HFFc6 (cell line): ENCODE data around the gene GAL3ST3. TPM values are rescaled to one million over a fixed set of nuclear protein-coding genes. Genes with fewer than 3 reads are reported as not detected.
"Not testable (repeated sequence)": the region's sequence is repeated elsewhere in the genome, so short reads cannot be mapped to it uniquely, and the experiment has no call there.

Experiments
- DNase-seq: peaks from one replicate; pipeline ENCODE4 v3.0.0-alpha.2; 2018
- H3K27ac Mint-ChIP-seq: 2 replicates; pipeline ENCODE4 v1.8.0; 2020; ENCODE audit warnings: mild to moderate bottlenecking, mixed read lengths
- H3K27me3 Mint-ChIP-seq: 2 replicates; pipeline ENCODE4 v1.8.0; 2021; ENCODE audit warnings: mild to moderate bottlenecking, moderate library complexity, mixed read lengths; ENCODE audit not compliant: insufficient read depth
- H3K36me3 Mint-ChIP-seq: 2 replicates; pipeline ENCODE4 v1.8.0; 2021; ENCODE audit warnings: low read depth, mixed read lengths
- H3K4me1 Mint-ChIP-seq: 2 replicates; pipeline ENCODE4 v1.8.0; 2020; ENCODE audit warnings: low read depth, mixed read lengths
- H3K4me3 Mint-ChIP-seq: 2 replicates; pipeline ENCODE4 v1.8.0; 2020; ENCODE audit warnings: mild to moderate bottlenecking, moderate library complexity, mixed read lengths
- H3K9me3 Mint-ChIP-seq: 2 replicates; pipeline ENCODE4 v1.8.0; 2020; ENCODE audit warnings: mild to moderate bottlenecking, mixed read lengths
- CTCF ChIP-seq: fragments of 200-600 bp; sonication (generic); IDR thresholded peaks from 2 replicates; pipeline ENCODE4 v1.5.0; 2021; ENCODE audit warnings: antibody characterized with exemption, mild to moderate bottlenecking
- total RNA-seq, 6 experiments: library from RNA; stranded (reverse); fragmentation: NEBNext Ultra II Directional; extraction: Animal tissue kit (Norgen Biotek cat#: 25700); gene quantifications; 2 replicates in 1 of 6; 3 replicates in 5 of 6; pipeline ENCODE4 v1.2.3, GENCODE V29; 2021

GAL3ST3 gene
- total RNA-seq, 6 experiments from 2014 or later, result 0.14 TPM; not detected in 5

GRCh38 chr11:66026017-66026529 lies 22.9 kb downstream of the GAL3ST3 start, which contains the start of gene CATSPER1:
CATSPER1 (minus strand) TSS chr11:66026479; CDS start chr11:66026379, 100 bp downstream.
- no peak for TF ChIP-seq CTCF
- no peaks in the 10 kb centered on the region for H3K36me3 Mint-ChIP-seq
- H3K27ac Mint-ChIP-seq, result no peak within 1 kb of the TSS
- DNase-seq, result no peak
- no peaks in the 10 kb centered on the region; the same call in 1 of the 2 replicates for H3K27me3 Mint-ChIP-seq
- no peaks in the 10 kb centered on the region for H3K9me3 Mint-ChIP-seq
- H3K4me1 Mint-ChIP-seq, result peaks cover 15% of the 10 kb centered on the region
- no peak within 1 kb of the TSS for H3K4me3 Mint-ChIP-seq

- H3K4me3 Mint-ChIP-seq, H3K27me3 Mint-ChIP-seq, H3K27ac Mint-ChIP-seq, H3K36me3 Mint-ChIP-seq, DNase-seq, H3K9me3 Mint-ChIP-seq: not testable (repeated sequence)
- peaks cover 27% of the 10 kb centered on the region for H3K4me1 Mint-ChIP-seq
These were observed 25.8 kb downstream of the GAL3ST3 start for GRCh38 chr11:66023186-66023440.

GRCh38 chr11:66022401-66023185 lies 26.4 kb downstream of the GAL3ST3 start:
- H3K4me3 Mint-ChIP-seq, result peak overlapping the region; percentile 68
- no peak overlapping the region for H3K27ac Mint-ChIP-seq
- no peaks in the 10 kb centered on the region; the same call in none of the 2 replicates for H3K27me3 Mint-ChIP-seq
- DNase-seq, result peak; percentile 24
- no peaks in the 10 kb centered on the region for H3K36me3 Mint-ChIP-seq
- TF ChIP-seq CTCF, result peak; percentile 96
- H3K4me1 Mint-ChIP-seq, result peaks cover 27% of the 10 kb centered on the region
- H3K9me3 Mint-ChIP-seq, result no peaks in the 10 kb centered on the region

- Mint-ChIP-seq H3K4me3 (peak overlapping the region; percentile 64), H3K27ac (peak overlapping the region; percentile 78), H3K36me3 (no peaks in the 10 kb centered on the region), H3K27me3 (no peaks in the 10 kb centered on the region; the same call in 1 of the 2 replicates), H3K4me1 (peaks cover 36% of the 10 kb centered on the region), H3K9me3 (no peaks in the 10 kb centered on the region)
- DNase-seq, result peak; percentile 79
- no peak for TF ChIP-seq CTCF
These were observed 28.2 kb downstream of the GAL3ST3 start for GRCh38 chr11:66020618-66021357.

- peak overlapping the region; percentile 78; the same call in 1 of the 2 replicates for H3K27ac Mint-ChIP-seq
- H3K36me3 Mint-ChIP-seq, result no peaks in the 10 kb centered on the region
- H3K4me3 Mint-ChIP-seq, result no peak overlapping the region
- no peaks in the 10 kb centered on the region for H3K9me3 Mint-ChIP-seq
- DNase-seq, result no peak
- peaks cover 42% of the 10 kb centered on the region for H3K4me1 Mint-ChIP-seq
- no peak for TF ChIP-seq CTCF
- H3K27me3 Mint-ChIP-seq, result no peaks in the 10 kb centered on the region; the same call in 1 of the 2 replicates
These were observed 28.7 kb downstream of the GAL3ST3 start for GRCh38 chr11:66020212-66020611.

GRCh38 chr11:66017321-66017720 lies 31.6 kb downstream of the GAL3ST3 start:
- H3K4me1 Mint-ChIP-seq, result peaks cover 54% of the 10 kb centered on the region

More at GRCh38 chr11:66017321-66017720, 31.6 kb downstream of the GAL3ST3 start:
- no peaks in the 10 kb centered on the region; the same call in 1 of the 2 replicates for H3K27me3 Mint-ChIP-seq
- no peak for TF ChIP-seq CTCF
- H3K4me3 Mint-ChIP-seq, result no peak overlapping the region
- no peak for DNase-seq
- no peaks in the 10 kb centered on the region for H3K9me3 Mint-ChIP-seq
- H3K27ac Mint-ChIP-seq, result no peak overlapping the region
- no peaks in the 10 kb centered on the region for H3K36me3 Mint-ChIP-seq
